Neuronal stem cell (in vitro differentiated cells): ENCODE results near the gene PPARG.

Source experiments
- DNase-seq: peaks from one replicate; pipeline ENCODE4 v3.0.0-alpha.2; 2013; ENCODE audit warnings: low spot score
- H2AFZ ChIP-seq: one replicate; pipeline ENCODE4 v1.6.1; 2013; ENCODE audit warnings: mild to moderate bottlenecking, low read length, inconsistent platforms
- H2AK5ac ChIP-seq: 2 replicates; pipeline ENCODE4 v1.6.1; 2013; ENCODE audit warnings: low read depth, mild to moderate bottlenecking, inconsistent platforms, low read length, moderate library complexity, mixed read lengths
- H2BK120ac ChIP-seq: 2 replicates; pipeline ENCODE4 v1.6.1; 2013; ENCODE audit warnings: low read depth, mild to moderate bottlenecking, inconsistent platforms, low read length, moderate library complexity, mixed read lengths
- H2BK12ac ChIP-seq: one replicate; pipeline ENCODE4 v1.6.1; 2013; ENCODE audit warnings: low read length, inconsistent platforms
- H2BK15ac ChIP-seq: 2 replicates; pipeline ENCODE4 v1.6.1; 2013; ENCODE audit warnings: mild to moderate bottlenecking, low read length, inconsistent platforms, mixed read lengths
- H2BK5ac ChIP-seq: one replicate; pipeline ENCODE4 v1.6.1; 2013; ENCODE audit warnings: inconsistent platforms, mild to moderate bottlenecking, low read length, moderate library complexity
- H3K14ac ChIP-seq: one replicate; pipeline ENCODE4 v1.6.1; 2013; ENCODE audit warnings: low read length, inconsistent platforms
- H3K18ac ChIP-seq: 2 replicates; pipeline ENCODE4 v1.6.1; 2013; ENCODE audit warnings: low read length, inconsistent platforms
- H3K23ac ChIP-seq: 2 replicates; pipeline ENCODE4 v1.6.1; 2013; ENCODE audit warnings: low read depth, mild to moderate bottlenecking, mixed read lengths, low read length, inconsistent platforms; ENCODE audit not compliant: poor library complexity
- H3K27ac ChIP-seq: replicated peaks from 3 replicates; pipeline ENCODE4 v1.5.1; 2013; ENCODE audit warnings: low read length, inconsistent platforms
- H3K27me3 ChIP-seq, 3 experiments: 2 replicates each; pipeline ENCODE4 v1.6.1; 2013; ENCODE audit warnings: low read length in 3 of 3, mild to moderate bottlenecking in 2 of 3, inconsistent platforms in 1 of 3, low read depth in 1 of 3, mixed read lengths in 1 of 3, moderate library complexity in 1 of 3; ENCODE audit not compliant: control insufficient read depth in 3 of 3, insufficient read depth in 3 of 3
- H3K36me3 ChIP-seq, 2 donors: replicated peaks in 1 of 2; 2 replicates each; pipeline ENCODE4 v1.6.1; 2013; ENCODE audit warnings: low read length in 2 of 2; ENCODE audit not compliant: control insufficient read depth in 2 of 2, insufficient read depth in 2 of 2
- H3K4ac ChIP-seq: 2 replicates; pipeline ENCODE4 v1.6.1; 2013; ENCODE audit warnings: inconsistent platforms, mild to moderate bottlenecking, low read length, moderate library complexity
- H3K4me1 ChIP-seq, 2 donors: 1 replicate in 1 of 2; 2 replicates in 1 of 2; pipeline ENCODE4 v1.6.1; 2013; ENCODE audit warnings: low read length in 2 of 2, low read depth in 1 of 2; ENCODE audit not compliant: control insufficient read depth in 2 of 2, insufficient read depth in 1 of 2
- H3K4me2 ChIP-seq: one replicate; pipeline ENCODE4 v1.6.1; 2013; ENCODE audit warnings: mild to moderate bottlenecking, low read length, inconsistent platforms; ENCODE audit not compliant: insufficient read depth, poor library complexity, severe bottlenecking
- H3K4me3 ChIP-seq, 2 donors: 2 replicates each; pipeline ENCODE4 v1.5.1; 2013; ENCODE audit warnings: low read length in 2 of 2, mild to moderate bottlenecking in 2 of 2, inconsistent platforms in 1 of 2, moderate library complexity in 1 of 2
- H3K79me1 ChIP-seq: one replicate; pipeline ENCODE4 v1.6.1; 2013; ENCODE audit warnings: low read depth, mild to moderate bottlenecking, inconsistent platforms, low read length, moderate library complexity
- H3K9ac ChIP-seq: one replicate; pipeline ENCODE4 v1.6.1; 2013; ENCODE audit warnings: mild to moderate bottlenecking, low read depth, low read length, inconsistent platforms; ENCODE audit not compliant: poor library complexity
- H3K9me3 ChIP-seq, 2 donors: replicated peaks in 1 of 2; 2 replicates each; pipeline versions ENCODE3 to v1.6.1; 2013; ENCODE audit warnings: low read length in 2 of 2, mild to moderate bottlenecking in 2 of 2, inconsistent platforms in 1 of 2, low read depth in 1 of 2, mixed read lengths in 1 of 2, moderate library complexity in 1 of 2; ENCODE audit not compliant: control insufficient read depth in 2 of 2, insufficient read depth in 1 of 2
- H4K8ac ChIP-seq: one replicate; pipeline ENCODE4 v1.6.1; 2013; ENCODE audit warnings: low read depth, mild to moderate bottlenecking, inconsistent platforms, low read length, moderate library complexity
- H4K91ac ChIP-seq: one replicate; pipeline ENCODE4 v1.6.1; 2013; ENCODE audit warnings: low read length, low read depth, mild to moderate bottlenecking, inconsistent platforms; ENCODE audit not compliant: poor library complexity
- WGBS, 2 donors: extraction: QIAGEN DNeasy Blood & Tissue Kit; methylation state at CpG; one replicate each; pipeline ENCODE4 v1.1.7; 2013; ENCODE audit warnings: missing lambda C conversion rate in 2 of 2, mixed read lengths in 1 of 2; ENCODE audit not compliant: insufficient read length in 2 of 2, insufficient replicate concordance in 1 of 2; ENCODE audit errors: extremely low coverage in 2 of 2; 5-methylcytosine and 5-hydroxymethylcytosine counted together

PPARG gene

GRCh38 chr3:12396471-12396870 lies 107.6 kb downstream of the PPARG start:
- Histone ChIP-seq H3K79me1 (no peaks in the 10 kb centered on the region), H2BK12ac (no peak overlapping the region), H3K27me3 (peaks cover 0 to 19% (median 0%) of the 10 kb centered on the region in 3 experiments), H3K9me3 (no peaks in the 10 kb centered on the region), H3K27ac (no peak overlapping the region), H3K4me1 (no peaks in the 10 kb centered on the region), H3K4me3 (no peak overlapping the region), H2AK5ac (no peak overlapping the region), H3K4ac (no peak overlapping the region), H3K14ac (no peak overlapping the region), H4K91ac (no peak overlapping the region), H3K36me3 (no peaks in the 10 kb centered on the region), H2BK120ac (no peak overlapping the region), H2BK5ac (no peak overlapping the region), H3K4me2 (no peak overlapping the region), H4K8ac (no peak overlapping the region), H2BK15ac (no peak overlapping the region), H3K23ac (no peak overlapping the region), H2AFZ (no peak overlapping the region), H3K18ac (no peak overlapping the region), H3K9ac (no peak overlapping the region)
- no CpG with 5 or more reads among the region's 6 CpGs for WGBS, 2 donors
- no peak for DNase-seq

GRCh38 chr3:12399226-12399625 lies 110.4 kb downstream of the PPARG start:
- Histone ChIP-seq H3K18ac (no peak overlapping the region), H3K9ac (no peak overlapping the region), H3K36me3 (no peaks in the 10 kb centered on the region), H3K27ac (no peak overlapping the region), H3K4me3 (no peak overlapping the region), H3K27me3 (peaks cover 0 to 14% (median 0%) of the 10 kb centered on the region in 3 experiments), H2AK5ac (no peak overlapping the region), H4K8ac (no peak overlapping the region), H3K14ac (no peak overlapping the region), H4K91ac (no peak overlapping the region), H2BK120ac (no peak overlapping the region), H3K79me1 (no peaks in the 10 kb centered on the region), H3K23ac (no peak overlapping the region), H3K4me1 (no peaks in the 10 kb centered on the region), H3K4ac (no peak overlapping the region), H2AFZ (no peak overlapping the region), H3K4me2 (no peak overlapping the region), H2BK12ac (no peak overlapping the region), H2BK15ac (no peak overlapping the region), H3K9me3 (no peaks in the 10 kb centered on the region), H2BK5ac (no peak overlapping the region)
- no CpG with 5 or more reads among the region's 1 CpG for WGBS, 2 donors
- no peak for DNase-seq

DNA sequence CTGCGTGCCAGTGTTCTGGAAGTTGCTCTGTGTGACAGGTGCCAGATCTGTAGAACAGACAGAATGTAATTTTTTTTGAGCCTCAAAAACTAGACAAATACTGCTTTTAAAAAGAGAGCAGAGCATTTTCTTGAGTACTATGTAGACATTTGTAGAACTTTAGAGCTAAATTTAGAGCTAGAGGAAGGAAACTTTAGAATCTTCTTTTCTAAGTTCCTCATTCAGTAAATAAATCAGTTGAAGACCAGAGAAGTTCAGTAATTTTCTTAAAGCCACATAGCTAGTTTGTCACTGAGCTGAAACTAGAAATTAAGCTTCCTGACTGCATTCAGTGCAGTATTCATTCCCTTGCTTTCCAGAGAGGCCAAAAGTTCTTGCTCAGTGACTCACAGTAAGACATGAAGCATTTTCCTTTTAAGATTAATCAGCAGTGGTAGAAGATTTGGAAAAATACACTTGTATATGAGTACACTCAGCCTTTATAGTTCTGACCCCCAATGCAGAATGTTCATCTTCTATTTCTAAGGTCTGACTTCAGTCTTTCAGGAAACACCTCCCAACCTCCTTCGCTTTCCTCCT lies 111.8 kb downstream of the PPARG start:
- Histone ChIP-seq H3K14ac (no peak overlapping the region), H2BK15ac (no peak overlapping the region), H4K91ac (no peak overlapping the region), H2AFZ (no peak overlapping the region), H3K4ac (no peak overlapping the region), H3K79me1 (no peaks in the 10 kb centered on the region), H2BK120ac (no peak overlapping the region), H2AK5ac (no peak overlapping the region), H3K4me1 (peaks cover 0 to 2% of the 10 kb centered on the region in 2 donors), H3K4me2 (no peak overlapping the region), H3K27me3 (peaks cover 0 to 8% (median 0%) of the 10 kb centered on the region in 3 experiments), H3K4me3 (no peak overlapping the region), H3K23ac (no peak overlapping the region), H3K18ac (no peak overlapping the region), H3K9ac (no peak overlapping the region), H2BK5ac (no peak overlapping the region), H4K8ac (no peak overlapping the region), H3K27ac (no peak overlapping the region), H3K9me3 (no peaks in the 10 kb centered on the region), H3K36me3 (no peaks in the 10 kb centered on the region), H2BK12ac (no peak overlapping the region)
- no CpG with 5 or more reads among the region's 2 CpGs for WGBS, 2 donors
- DNase-seq: no peak

DNA sequence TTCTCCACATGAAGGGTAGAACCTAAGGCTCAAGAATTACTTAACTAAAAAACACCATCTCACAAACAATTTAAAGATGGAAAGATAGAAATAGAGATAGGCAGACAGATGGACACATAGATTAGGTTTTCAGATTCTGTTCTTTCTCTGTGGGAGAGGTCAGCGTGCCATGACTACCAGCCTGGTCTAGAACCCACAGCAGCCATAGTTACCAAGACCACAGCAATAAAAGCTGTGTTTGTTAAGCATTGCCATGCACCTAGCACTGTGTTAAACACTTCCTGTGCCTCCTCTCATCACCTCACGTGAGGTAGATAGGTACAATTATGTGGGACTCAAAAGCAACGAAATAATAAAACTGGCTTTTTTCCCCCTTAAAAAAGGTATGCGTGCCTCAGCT lies 112.3 kb downstream of the PPARG start:
- peaks cover 0 to 6% of the 10 kb centered on the region in 2 donors for H3K4me1 ChIP-seq
- no peak overlapping the region for H2AFZ ChIP-seq
- H3K27me3 ChIP-seq: peaks cover 0 to 7% (median 0%) of the 10 kb centered on the region in 3 experiments
- no peak overlapping the region for H3K27ac ChIP-seq
- no peak overlapping the region for H2BK12ac ChIP-seq
- H3K9ac ChIP-seq: no peak overlapping the region
- H3K4ac ChIP-seq: no peak overlapping the region
- no peak overlapping the region for H2AK5ac ChIP-seq
- DNase-seq: no peak
- no peak overlapping the region for H4K91ac ChIP-seq
- H4K8ac ChIP-seq: no peak overlapping the region
- H2BK120ac ChIP-seq: no peak overlapping the region
- no peak overlapping the region for H3K18ac ChIP-seq
- no CpG with 5 or more reads among the region's 4 CpGs for WGBS, 2 donors
- no peak overlapping the region for H3K23ac ChIP-seq
- no peaks in the 10 kb centered on the region for H3K9me3 ChIP-seq
- H3K4me2 ChIP-seq: no peak overlapping the region
- no peaks in the 10 kb centered on the region for H3K79me1 ChIP-seq
- no peak overlapping the region for H3K4me3 ChIP-seq
- no peak overlapping the region for H3K14ac ChIP-seq
- H2BK15ac ChIP-seq: no peak overlapping the region
- no peak overlapping the region for H2BK5ac ChIP-seq
- H3K36me3 ChIP-seq: no peaks in the 10 kb centered on the region
